Measurements from ENCODE around the gene TPK1. TPM values are rescaled to one million over a fixed set of nuclear protein-coding genes. Genes with fewer than 3 reads are reported as not detected.

TPK1 gene
- total RNA-seq, 1 experiment from 2014 or later = 3.3 TPM

DNA sequence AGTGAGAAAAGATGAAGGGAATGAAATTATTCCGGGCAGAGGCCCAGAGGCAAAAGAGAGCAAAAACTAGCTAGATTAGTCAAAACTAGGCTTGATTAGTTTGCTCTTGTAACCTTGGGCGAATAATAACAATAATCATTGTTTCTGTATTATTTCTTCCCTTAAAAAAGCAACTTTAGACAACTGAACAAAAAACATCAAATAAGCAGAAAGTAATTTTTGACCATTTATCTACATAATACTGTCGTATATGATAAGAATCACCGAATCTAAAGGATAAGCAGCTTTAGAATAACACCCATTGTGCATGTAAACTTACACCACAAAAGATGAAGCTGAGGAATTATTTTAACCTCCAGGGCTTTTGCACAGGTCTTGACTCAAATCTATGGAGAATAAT is 125.1 kb downstream of the TPK1 start:
- H3K9me3 ChIP-seq (ENCODE audit: control insufficient read depth, insufficient read depth, low read depth, low read length) = no peaks in the 10 kb centered on the region
- no peaks in the 10 kb centered on the region for H3K4me1 ChIP-seq (ENCODE audit: control insufficient read depth, insufficient read depth, low read length)
- H3K4me3 ChIP-seq (ENCODE audit: low read depth in 2 of 2, low read length in 2 of 2) = no peak overlapping the region
- in situ Hi-C loops (cut with HindIII; ENCODE audit: low pct_unique_long_range_greater_than_20kb, low sequenced_read_pairs) (no loop called here), intact Hi-C loops (cut with micrococcal nuclease; ENCODE audit: unreplicated experiment) (no loop called here)
- POLR2A ChIA-PET = no interaction called here
- H3K36me3 ChIP-seq (ENCODE audit: control insufficient read depth, insufficient read depth, low read length) = no peaks in the 10 kb centered on the region
- DNase-seq (ENCODE audit: low read depth, low spot score) = no peak
- TF ChIP-seq POLR2AphosphoS5 (IDR thresholded peaks at IDR 0.05; ENCODE audit: low read depth, low read length) (no peak), SIN3A (IDR thresholded peaks at IDR 0.05; ENCODE audit: borderline replicate concordance, insufficient read depth, low read depth, low read length) (no peak), TCF7L2 (IDR thresholded peaks at IDR 0.05; ENCODE audit: low read depth, low read length) (no peak)
- TF ChIP-seq, protein P1, sequence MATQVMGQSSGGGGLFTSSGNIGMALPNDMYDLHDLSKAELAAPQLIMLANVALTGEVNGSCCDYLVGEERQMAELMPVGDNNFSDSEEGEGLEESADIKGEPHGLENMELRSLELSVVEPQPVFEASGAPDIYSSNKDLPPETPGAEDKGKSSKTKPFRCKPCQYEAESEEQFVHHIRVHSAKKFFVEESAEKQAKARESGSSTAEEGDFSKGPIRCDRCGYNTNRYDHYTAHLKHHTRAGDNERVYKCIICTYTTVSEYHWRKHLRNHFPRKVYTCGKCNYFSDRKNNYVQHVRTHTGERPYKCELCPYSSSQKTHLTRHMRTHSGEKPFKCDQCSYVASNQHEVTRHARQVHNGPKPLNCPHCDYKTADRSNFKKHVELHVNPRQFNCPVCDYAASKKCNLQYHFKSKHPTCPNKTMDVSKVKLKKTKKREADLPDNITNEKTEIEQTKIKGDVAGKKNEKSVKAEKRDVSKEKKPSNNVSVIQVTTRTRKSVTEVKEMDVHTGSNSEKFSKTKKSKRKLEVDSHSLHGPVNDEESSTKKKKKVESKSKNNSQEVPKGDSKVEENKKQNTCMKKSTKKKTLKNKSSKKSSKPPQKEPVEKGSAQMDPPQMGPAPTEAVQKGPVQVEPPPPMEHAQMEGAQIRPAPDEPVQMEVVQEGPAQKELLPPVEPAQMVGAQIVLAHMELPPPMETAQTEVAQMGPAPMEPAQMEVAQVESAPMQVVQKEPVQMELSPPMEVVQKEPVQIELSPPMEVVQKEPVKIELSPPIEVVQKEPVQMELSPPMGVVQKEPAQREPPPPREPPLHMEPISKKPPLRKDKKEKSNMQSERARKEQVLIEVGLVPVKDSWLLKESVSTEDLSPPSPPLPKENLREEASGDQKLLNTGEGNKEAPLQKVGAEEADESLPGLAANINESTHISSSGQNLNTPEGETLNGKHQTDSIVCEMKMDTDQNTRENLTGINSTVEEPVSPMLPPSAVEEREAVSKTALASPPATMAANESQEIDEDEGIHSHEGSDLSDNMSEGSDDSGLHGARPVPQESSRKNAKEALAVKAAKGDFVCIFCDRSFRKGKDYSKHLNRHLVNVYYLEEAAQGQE (IDR thresholded peaks at IDR 0.05; ENCODE audit: insufficient read depth in 1 of 2, low read depth in 2 of 2, low read length in 1 of 2) = no peak
- TF ChIP-seq, protein P2, sequence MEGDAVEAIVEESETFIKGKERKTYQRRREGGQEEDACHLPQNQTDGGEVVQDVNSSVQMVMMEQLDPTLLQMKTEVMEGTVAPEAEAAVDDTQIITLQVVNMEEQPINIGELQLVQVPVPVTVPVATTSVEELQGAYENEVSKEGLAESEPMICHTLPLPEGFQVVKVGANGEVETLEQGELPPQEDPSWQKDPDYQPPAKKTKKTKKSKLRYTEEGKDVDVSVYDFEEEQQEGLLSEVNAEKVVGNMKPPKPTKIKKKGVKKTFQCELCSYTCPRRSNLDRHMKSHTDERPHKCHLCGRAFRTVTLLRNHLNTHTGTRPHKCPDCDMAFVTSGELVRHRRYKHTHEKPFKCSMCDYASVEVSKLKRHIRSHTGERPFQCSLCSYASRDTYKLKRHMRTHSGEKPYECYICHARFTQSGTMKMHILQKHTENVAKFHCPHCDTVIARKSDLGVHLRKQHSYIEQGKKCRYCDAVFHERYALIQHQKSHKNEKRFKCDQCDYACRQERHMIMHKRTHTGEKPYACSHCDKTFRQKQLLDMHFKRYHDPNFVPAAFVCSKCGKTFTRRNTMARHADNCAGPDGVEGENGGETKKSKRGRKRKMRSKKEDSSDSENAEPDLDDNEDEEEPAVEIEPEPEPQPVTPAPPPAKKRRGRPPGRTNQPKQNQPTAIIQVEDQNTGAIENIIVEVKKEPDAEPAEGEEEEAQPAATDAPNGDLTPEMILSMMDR (IDR thresholded peaks at IDR 0.05) = no peak
- H3K27me3 ChIP-seq (ENCODE audit: control insufficient read depth, insufficient read depth, low read length) = no peaks in the 10 kb centered on the region
- CTCF ChIA-PET = no interaction called here
- no peak for ATAC-seq
- no peak overlapping the region for H3K27ac ChIP-seq (ENCODE audit: low read length)
- no TSS peak for BruUV-seq (replicated peaks)

DNA sequence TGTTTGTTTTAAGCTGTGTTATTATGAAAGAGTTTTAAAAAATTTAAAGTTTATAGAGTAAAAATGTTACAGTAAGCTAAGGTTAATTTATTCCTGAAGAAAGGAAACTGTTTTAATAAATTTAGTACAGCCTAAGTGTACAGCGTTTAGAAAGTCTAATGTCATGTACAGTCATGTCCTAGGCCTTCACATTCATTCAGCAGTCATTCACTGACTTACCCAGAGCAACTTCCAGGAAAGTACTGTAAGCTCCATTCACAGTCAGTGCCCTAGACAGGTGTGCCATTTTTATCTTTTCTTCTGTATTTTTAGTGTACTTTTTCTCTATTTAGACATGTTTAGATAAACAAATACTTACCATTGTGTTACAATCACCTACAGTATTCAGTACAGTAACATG is 126.8 kb downstream of the TPK1 start:
- POLR2A ChIA-PET = no interaction called here
- H3K36me3 ChIP-seq (ENCODE audit: control insufficient read depth, insufficient read depth, low read length) = no peaks in the 10 kb centered on the region
- BruUV-seq (replicated peaks) = no TSS peak
- H3K27ac ChIP-seq (ENCODE audit: low read length) = no peak overlapping the region
- in situ Hi-C loops (cut with HindIII; ENCODE audit: low pct_unique_long_range_greater_than_20kb, low sequenced_read_pairs) (no loop called here), intact Hi-C loops (cut with micrococcal nuclease; ENCODE audit: unreplicated experiment) (no loop called here)
- H3K4me1 ChIP-seq (ENCODE audit: control insufficient read depth, insufficient read depth, low read length) = no peaks in the 10 kb centered on the region
- no peak overlapping the region for H3K4me3 ChIP-seq (ENCODE audit: low read depth in 2 of 2, low read length in 2 of 2)
- H3K27me3 ChIP-seq (ENCODE audit: control insufficient read depth, insufficient read depth, low read length) = no peaks in the 10 kb centered on the region
- CTCF ChIA-PET = no interaction called here
- no peak for DNase-seq (ENCODE audit: low read depth, low spot score)
- no peaks in the 10 kb centered on the region for H3K9me3 ChIP-seq (ENCODE audit: control insufficient read depth, insufficient read depth, low read depth, low read length)
- ATAC-seq = no peak
- TF ChIP-seq, protein P1 (IDR thresholded peaks at IDR 0.05; ENCODE audit: insufficient read depth in 1 of 2, low read depth in 2 of 2, low read length in 1 of 2) = no peak
- TF ChIP-seq, protein P2 (IDR thresholded peaks at IDR 0.05) = no peak
- TF ChIP-seq POLR2AphosphoS5 (IDR thresholded peaks at IDR 0.05; ENCODE audit: low read depth, low read length) (no peak), TCF7L2 (IDR thresholded peaks at IDR 0.05; ENCODE audit: low read depth, low read length) (no peak), SIN3A (IDR thresholded peaks at IDR 0.05; ENCODE audit: borderline replicate concordance, insufficient read depth, low read depth, low read length) (no peak)

Data from Panc1 (cell line).